Activated CD8-positive, alpha-beta T cell treated with anti-CD3 and anti-CD28 coated beads for 36 hours (primary cell): ENCODE results near the gene EXOC4. TPM values are rescaled to one million over a fixed set of nuclear protein-coding genes. Genes with fewer than 3 reads are reported as not detected.

ENCODE experiments used
- ATAC-seq: fragments of 200-7000 bp; cut with Tn5 transposase; one replicate; pipeline ENCODE4 v1.10.0; 2021; ENCODE audit warnings: mild to moderate bottlenecking, moderate library complexity
- CTCF ChIA-PET: fragments of 350-600 bp; sonication (Branson Sonifier 250); formaldehyde crosslinking; loops from one replicate; lab custom pipeline; 2021; ENCODE audit warnings: antibody characterized with exemption; lab: Charles Lee
- POLR2A ChIA-PET: fragments of 350-600 bp; sonication (Branson Sonifier 250); formaldehyde crosslinking; loops from one replicate; lab custom pipeline; 2021; ENCODE audit warnings: antibody characterized with exemption; lab: Charles Lee
- DNase-seq: peaks from one replicate; pipeline ENCODE4 v3.0.0-alpha.2; 2020
- H3K27ac Mint-ChIP-seq: one replicate; pipeline ENCODE4 v1.8.0; 2021; ENCODE audit warnings: mild to moderate bottlenecking, mixed read lengths
- H3K27me3 Mint-ChIP-seq: one replicate; pipeline ENCODE4 v1.8.0; 2021; ENCODE audit warnings: mixed read lengths
- H3K36me3 Mint-ChIP-seq: one replicate; pipeline ENCODE4 v1.8.0; 2021; ENCODE audit warnings: low read depth, mixed read lengths
- H3K4me1 Mint-ChIP-seq: one replicate; pipeline ENCODE4 v1.8.0; 2021; ENCODE audit warnings: low read depth, mixed read lengths
- H3K4me3 Mint-ChIP-seq: one replicate; pipeline ENCODE4 v1.8.0; 2021; ENCODE audit warnings: mild to moderate bottlenecking, moderate library complexity, mixed read lengths
- H3K9me3 Mint-ChIP-seq: one replicate; pipeline ENCODE4 v1.8.0; 2021; ENCODE audit warnings: mixed read lengths
- CTCF ChIP-seq: fragments of 200-600 bp; IDR thresholded peaks from one replicate; pipeline ENCODE4 v1.8.0; 2022; ENCODE audit warnings: antibody characterized with exemption, mild to moderate bottlenecking
- intact Hi-C: fragments of 100-400 bp; cut with micrococcal nuclease; formaldehyde crosslinking; loops from one replicate; pipeline ENCODE4 v1.10.0; 2022
- total RNA-seq, 2 experiments: library from RNA; stranded (reverse); gene quantifications; one replicate each; pipeline ENCODE4 v1.2.3, GENCODE V29; 2021

The EXOC4 gene
- total RNA-seq, 2 experiments from 2014 or later = 54.1 to 61.7 TPM

- intact Hi-C loops = no loop called here
- Mint-ChIP-seq H3K4me3 (no peak overlapping the region), H3K4me1 (peaks cover 6% of the 10 kb centered on the region), H3K27ac (no peak overlapping the region), H3K9me3 (peaks cover 20% of the 10 kb centered on the region), H3K36me3 (peaks cover 31% of the 10 kb centered on the region), H3K27me3 (no peaks in the 10 kb centered on the region)
- ATAC-seq (no peak), DNase-seq (no peak)
- ChIA-PET CTCF (no interaction called here), POLR2A (no interaction called here)
- no peak for TF ChIP-seq CTCF
Measured at GRCh38 chr7:133355325-133355708, 102.4 kb downstream of the EXOC4 start.

- intact Hi-C loops = no loop called here
- H3K36me3 Mint-ChIP-seq = peaks cover 33% of the 10 kb centered on the region
- DNase-seq (no peak), ATAC-seq (no peak)
- no peak overlapping the region for H3K27ac Mint-ChIP-seq
- ChIA-PET POLR2A (no interaction called here), CTCF (no interaction called here)
- no peak overlapping the region for H3K4me3 Mint-ChIP-seq
- no peaks in the 10 kb centered on the region for H3K27me3 Mint-ChIP-seq
- TF ChIP-seq CTCF = no peak
- peaks cover 6% of the 10 kb centered on the region for H3K4me1 Mint-ChIP-seq
- H3K9me3 Mint-ChIP-seq = peaks cover 20% of the 10 kb centered on the region
Measured at GRCh38 chr7:133355822-133356221, 102.9 kb downstream of the EXOC4 start.

GRCh38 chr7:133358708-133359107 is 105.8 kb downstream of the EXOC4 start:
- Mint-ChIP-seq H3K4me1 (peaks cover 6% of the 10 kb centered on the region), H3K27me3 (no peaks in the 10 kb centered on the region), H3K36me3 (peaks cover 29% of the 10 kb centered on the region), H3K9me3 (peaks cover 4% of the 10 kb centered on the region), H3K4me3 (no peak overlapping the region), H3K27ac (no peak overlapping the region)
- no peak for TF ChIP-seq CTCF
- intact Hi-C loops = no loop called here
- ATAC-seq = no peak
- DNase-seq = no peak
- ChIA-PET CTCF (no interaction called here), POLR2A (interaction anchor here (0.6 kb wide), 1 partner anchor 631 kb away, joined by 3 read pairs; no protein-coding TSS in a partner anchor)

- H3K4me3 Mint-ChIP-seq = no peak overlapping the region
- TF ChIP-seq CTCF = no peak
- H3K9me3 Mint-ChIP-seq = peaks cover 4% of the 10 kb centered on the region
- peaks cover 29% of the 10 kb centered on the region for H3K36me3 Mint-ChIP-seq
- ChIA-PET POLR2A (no interaction called here), CTCF (no interaction called here)
- intact Hi-C loops = no loop called here
- no peak for DNase-seq
- H3K27me3 Mint-ChIP-seq = no peaks in the 10 kb centered on the region
- peaks cover 2% of the 10 kb centered on the region for H3K4me1 Mint-ChIP-seq
- ATAC-seq = no peak
- no peak overlapping the region for H3K27ac Mint-ChIP-seq
Measured at GRCh38 chr7:133359449-133359848, 106.6 kb downstream of the EXOC4 start.

- no peak overlapping the region for H3K4me3 Mint-ChIP-seq
- DNase-seq (no peak), ATAC-seq (no peak)
- H3K9me3 Mint-ChIP-seq = peaks cover 4% of the 10 kb centered on the region
- ChIA-PET CTCF (no interaction called here), POLR2A (no interaction called here)
- peaks cover 9% of the 10 kb centered on the region for H3K4me1 Mint-ChIP-seq
- TF ChIP-seq CTCF = no peak
- intact Hi-C loops = no loop called here
- H3K36me3 Mint-ChIP-seq = peaks cover 26% of the 10 kb centered on the region
- no peaks in the 10 kb centered on the region for H3K27me3 Mint-ChIP-seq
- no peak overlapping the region for H3K27ac Mint-ChIP-seq
Measured at GRCh38 chr7:133360201-133360600, 107.3 kb downstream of the EXOC4 start.
